AG04449 (cell line): Measurements from ENCODE around the gene TAMM41.

Experiments
- CTCF ChIA-PET: fragments of 350-600 bp; formaldehyde crosslinking; extraction: SDS; loops from one replicate; lab custom pipeline; 2021; ENCODE audit warnings: antibody characterized with exemption; lab: Yijun Ruan, JAX
- POLR2A ChIA-PET: fragments of 400-600, 350-600 bp; formaldehyde crosslinking; extraction: SDS; loops from one replicate; lab custom pipeline; 2020; ENCODE audit warnings: antibody characterized with exemption, inconsistent platforms; lab: Yijun Ruan, JAX
- DNase-seq: peaks from one replicate; pipeline ENCODE4 v3.0.0-alpha.2; 2010; ENCODE audit warnings: low read depth, low spot score
- H3K4me3 ChIP-seq: 2 replicates; pipeline ENCODE4 v1.5.1; 2011; ENCODE audit warnings: low read depth, mild to moderate bottlenecking, control low read depth, low read length
- CTCF ChIP-seq: IDR thresholded peaks from one replicate; pipeline ENCODE4 v1.5.1; 2011; ENCODE audit warnings: mild to moderate bottlenecking, moderate library complexity, low read length, control low read depth, inconsistent platforms; ENCODE audit not compliant: insufficient read depth; ENCODE audit errors: missing control alignments

The TAMM41 gene

GRCh38 chr3:11803977-11804892, 42.5 kb downstream of the TAMM41 start:
- ChIA-PET CTCF (interaction anchor here (0.7 to 3.4 kb wide), 40 partner anchors 10 to 440 kb away, joined by 3 to 64 read pairs (median 4); no protein-coding TSS in a partner anchor), POLR2A (no interaction called here)
- no peak for DNase-seq

GRCh38 chr3:11799791-11800190, 46.9 kb downstream of the TAMM41 start:
- TF ChIP-seq CTCF, result no peak
- DNase-seq, result no peak
- POLR2A ChIA-PET, result no interaction called here
- CTCF ChIA-PET, result interaction anchor here (0.9 to 2.5 kb wide), 5 partner anchors 9 to 420 kb away, joined by 3 to 13 read pairs (median 4); no protein-coding TSS in a partner anchor
- no peak overlapping the region for H3K4me3 ChIP-seq

More at GRCh38 chr3:11803977-11804892, 42.5 kb downstream of the TAMM41 start:
- TF ChIP-seq CTCF, result peak; percentile 67
- no peak overlapping the region for H3K4me3 ChIP-seq

- CTCF ChIA-PET, result interaction anchor here (1.0 to 4.1 kb wide), 3 partner anchors 9 to 416 kb away, joined by 4 to 20 read pairs (median 4); no protein-coding TSS in a partner anchor
- H3K4me3 ChIP-seq, result no peak overlapping the region
- POLR2A ChIA-PET, result no interaction called here
- no peak for DNase-seq
- TF ChIP-seq CTCF, result no peak
These were observed 51.8 kb downstream of the TAMM41 start for GRCh38 chr3:11794927-11795326.

GRCh38 chr3:11791339-11792200, 55.1 kb downstream of the TAMM41 start:
- DNase-seq, result no peak
- TF ChIP-seq CTCF, result no peak
- ChIA-PET POLR2A (interaction anchor here (0.7 kb wide), 1 partner anchor 11 kb away, joined by 4 read pairs; no protein-coding TSS in a partner anchor), CTCF (interaction anchor here (1.1 to 2.0 kb wide), 2 partner anchors 12 to 412 kb away, joined by 4 to 6 read pairs; no protein-coding TSS in a partner anchor)
- H3K4me3 ChIP-seq, result no peak overlapping the region

- no peak overlapping the region for H3K4me3 ChIP-seq
- no peak for TF ChIP-seq CTCF
- no peak for DNase-seq
- ChIA-PET POLR2A (no interaction called here), CTCF (interaction anchor here (0.6 to 2.6 kb wide), 5 partner anchors 14 to 61 kb away, joined by 3 to 8 read pairs (median 3); no protein-coding TSS in a partner anchor)
These were observed 57.3 kb downstream of the TAMM41 start for GRCh38 chr3:11789412-11789811.
